K562 (cell line): ENCODE measurements around the gene CPNE6. TPM values are rescaled to one million over a fixed set of nuclear protein-coding genes. Genes with fewer than 3 reads are reported as not detected.

Experiments
- ATAC-seq: fragments of 200-7000 bp; cut with Tn5 transposase; 3 replicates; pipeline ENCODE4 v1.9.1; 2020; ENCODE audit warnings: moderate library complexity
- BruUV-seq: library from RNA; stranded (reverse); fragments of 400-500 nt; replicated peaks from 2 replicates; lab custom pipeline; 2021; lab: Mats Ljungman, UMichigan
- CTCF ChIA-PET: fragments of 300-600 bp; formaldehyde crosslinking; extraction: SDS; loops from one replicate; lab custom pipeline; 2021; ENCODE audit warnings: low intra/inter-chr PET ratio; lab: Yijun Ruan, JAX
- POLR2A ChIA-PET: fragments of 300-600, 350-650 bp; sonication (Branson Sonifier 250); formaldehyde crosslinking; extraction: SDS; loops from one replicate; lab custom pipeline; 2021; ENCODE audit warnings: antibody characterized with exemption, inconsistent platforms; lab: Yijun Ruan, JAX
- DNase-seq, 4 experiments: peaks; one replicate each; pipeline versions ENCODE4 v3.0.0 to v3.0.0-alpha.2; 2011 to 2018; ENCODE audit warnings: low spot score in 3 of 4, mixed read lengths in 3 of 4; ENCODE audit errors: extremely low read depth in 1 of 4
- FAIRE-seq: peaks from 2 replicates; lab custom pipeline; 2011; peaks lifted over from hg19 to GRCh38; lab: Jason Lieb, UNC
- H2AFZ ChIP-seq: 2 replicates; pipeline ENCODE4 v1.6.0; 2011; ENCODE audit warnings: low read depth, low read length, control low read depth, inconsistent platforms
- H3K27ac ChIP-seq: fragments of 200-600 bp; 3 replicates; pipeline ENCODE4 v1.8.0; 2011; ENCODE audit warnings: low read depth, mild to moderate bottlenecking, control low read depth, inconsistent platforms, low read length, moderate library complexity, mixed read lengths; ENCODE audit errors: extremely low read depth
- H3K27me3 ChIP-seq, 2 experiments: fragments of 300-600 bp in 1 of 2; 2 replicates in 1 of 2; 3 replicates in 1 of 2; pipeline versions ENCODE4 v1.6.0 to v1.8.0; 2011; ENCODE audit warnings: inconsistent platforms in 2 of 2, low read length in 2 of 2, mild to moderate bottlenecking in 1 of 2, mixed read lengths in 1 of 2, moderate library complexity in 1 of 2; ENCODE audit not compliant: control insufficient read depth in 2 of 2, insufficient read depth in 2 of 2
- H3K36me3 ChIP-seq: fragments of 300-600 bp; 3 replicates; pipeline ENCODE4 v1.8.0; 2011; ENCODE audit warnings: mild to moderate bottlenecking, low read length, inconsistent platforms; ENCODE audit not compliant: control insufficient read depth, insufficient read depth
- H3K4me1 ChIP-seq, 2 experiments: fragments of 200-600 bp in 1 of 2; replicated peaks in 1 of 2; 2 replicates in 1 of 2; 3 replicates in 1 of 2; pipeline versions ENCODE4 v1.5.1 to v1.8.0; 2011; ENCODE audit warnings: inconsistent platforms in 2 of 2, low read length in 2 of 2, mild to moderate bottlenecking in 1 of 2, mixed read lengths in 1 of 2, moderate library complexity in 1 of 2; ENCODE audit not compliant: control insufficient read depth in 2 of 2, insufficient read depth in 2 of 2
- H3K4me2 ChIP-seq: 2 replicates; pipeline ENCODE4 v1.6.1; 2011; ENCODE audit warnings: low read length, control low read depth, inconsistent platforms, mixed read lengths; ENCODE audit not compliant: insufficient read depth
- H3K4me3 ChIP-seq: fragments of 200-600 bp; sonication (generic), shearing (Covaris generic); 2 replicates; pipeline ENCODE4 v1.5.1; 2016; ENCODE audit warnings: control low read depth, inconsistent platforms
- H3K79me2 ChIP-seq: fragments of 200-600 bp; 3 replicates; pipeline ENCODE4 v1.8.0; 2011; ENCODE audit warnings: low read length, inconsistent platforms; ENCODE audit not compliant: control insufficient read depth, insufficient read depth
- H3K9ac ChIP-seq, 2 experiments: 2 replicates each; pipeline versions ENCODE4 v1.6.0 to v1.6.1; 2011; ENCODE audit warnings: low read depth in 2 of 2, low read length in 2 of 2, control low read depth in 1 of 2, inconsistent platforms in 1 of 2, mild to moderate bottlenecking in 1 of 2, mixed read lengths in 1 of 2; ENCODE audit not compliant: insufficient read depth in 1 of 2
- H3K9me1 ChIP-seq: one replicate; pipeline ENCODE4 v1.6.0; 2011; ENCODE audit warnings: inconsistent platforms, mild to moderate bottlenecking, low read length, moderate library complexity; ENCODE audit not compliant: control insufficient read depth, insufficient read depth
- H3K9me3 ChIP-seq: replicated peaks from 2 replicates; pipeline ENCODE4 v1.5.1; 2011; ENCODE audit warnings: low read depth, low read length, inconsistent platforms; ENCODE audit not compliant: control insufficient read depth, insufficient read depth
- H4K20me1 ChIP-seq: replicated peaks from 2 replicates; pipeline ENCODE4 v1.6.1; 2011; ENCODE audit warnings: low read length, inconsistent platforms, mixed read lengths; ENCODE audit not compliant: control insufficient read depth, insufficient read depth
- ASH1L ChIP-seq: fragments of 450-650 bp; IDR thresholded peaks from 2 replicates; pipeline ENCODE4 v1.6.1; 2018; ENCODE audit warnings: borderline replicate concordance, mild to moderate bottlenecking, low read depth; ENCODE audit not compliant: partially characterized antibody
- CEBPG ChIP-seq, 3 experiments: fragments of 200-800 bp in 1 of 3; sonication (Bioruptor generic) in 1 of 3; sonication (generic) in 1 of 3; formaldehyde crosslinking in 1 of 3; IDR thresholded peaks in 2 of 3; conservative IDR thresholded peaks in 1 of 3; 2 replicates each; pipeline versions ENCODE4 v1.6.1 to v1.8.0; 2016 to 2022; ENCODE audit warnings: missing compliant biosample characterization in 2 of 3, missing genetic modification characterization in 2 of 3, mild to moderate bottlenecking in 1 of 3, missing genetic modification reagents in 1 of 3
- CXXC5 ChIP-seq: fragments of 250-450 bp; sonication (Bioruptor Pico); IDR thresholded peaks from 2 replicates; pipeline ENCODE4 v1.8.0; 2022; ENCODE audit warnings: inconsistent platforms, mild to moderate bottlenecking, moderate library complexity
- E4F1 ChIP-seq: fragments of 250-450 bp; sonication (Bioruptor Pico); IDR thresholded peaks from 2 replicates; pipeline ENCODE4 v1.5.0; 2021; ENCODE audit warnings: mild to moderate bottlenecking, borderline replicate concordance
- ETV1 ChIP-seq: fragments of 450-650 bp; conservative IDR thresholded peaks from 2 replicates; pipeline ENCODE4 v1.6.1; 2016; ENCODE audit warnings: missing genetic modification characterization, control low read depth, low read depth, missing compliant biosample characterization
- GTF2B ChIP-seq: IDR thresholded peaks from 2 replicates; pipeline ENCODE4 v1.6.1; 2011; ENCODE audit not compliant: insufficient read length; ENCODE audit errors: extremely low read depth
- HLTF ChIP-seq: fragments of 450-650 bp; IDR thresholded peaks from 2 replicates; pipeline ENCODE4 v1.6.1; 2016
- HOMEZ ChIP-seq: fragments of 250-450 bp; sonication (Bioruptor Pico); IDR thresholded peaks from 2 replicates; pipeline ENCODE4 v1.4.0; 2020; ENCODE audit warnings: mild to moderate bottlenecking, moderate library complexity
- ILF3 ChIP-seq: fragments of 450-650 bp; IDR thresholded peaks from 2 replicates; pipeline ENCODE4 v1.6.1; 2018; ENCODE audit warnings: antibody characterized with exemption, mild to moderate bottlenecking, moderate library complexity, borderline replicate concordance
- PRDM10 ChIP-seq: fragments of 450-650 bp; IDR thresholded peaks from 2 replicates; pipeline ENCODE4 v1.6.1; 2018; ENCODE audit not compliant: partially characterized antibody
- ZNF766 ChIP-seq: fragments of 200-800 bp; sonication (Bioruptor generic); conservative IDR thresholded peaks from 2 replicates; pipeline ENCODE4 v1.6.1; 2016; ENCODE audit warnings: missing genetic modification characterization, missing compliant biosample characterization
- WGBS: fragments of 100-300 bp; shearing (Covaris generic); methylation state at CpG from one replicate; pipeline ENCODE4 v1.1.6; 2016; ENCODE audit warnings: low coverage, mixed read lengths; ENCODE audit not compliant: insufficient coverage; ENCODE audit errors: missing lambda C conversion rate; 5-methylcytosine and 5-hydroxymethylcytosine counted together
- in situ Hi-C: fragments of 300-500 bp; cut with MboI; formaldehyde crosslinking; loops from 4 replicates; pipeline ENCODE4 v1.15.0; 2018; ENCODE audit warnings: inconsistent platforms, mixed read lengths
- intact Hi-C: fragments of 100-400 bp; cut with micrococcal nuclease; formaldehyde crosslinking; loops from 2 replicates; pipeline ENCODE4 v1.14.2; 2022
- polyA plus RNA-seq, 8 experiments: library from polyadenylated mRNA; depleted of rRNA in 4 of 8; stranded (reverse) in 5 of 8; unstranded in 3 of 8; fragments of >200 nt; fragmentation: Nextera tagmentation in 2 of 8; fragmentation: Illumina TruSeq in 1 of 8; extraction: Ambion mirVana in 2 of 8; extraction: Trizol in 1 of 8; gene quantifications; 2 replicates each; pipeline versions ENCODE4 v1.2.1 to v1.2.3, GENCODE V29; 2011 to 2014; ENCODE audit warnings: inconsistent platforms in 1 of 8, missing spikeins in 1 of 8
- total RNA-seq, 7 experiments: library from RNA; depleted of rRNA in 6 of 7; stranded (reverse); fragments of >200 nt in 6 of 7; fragmentation: Illumina TruSeq in 2 of 7; extraction: Trizol in 2 of 7; gene quantifications; 2 replicates each; pipeline versions ENCODE4 v1.2.1 to v1.2.3, GENCODE V29; 2011 to 2021; ENCODE audit warnings: low replicate concordance in 1 of 7

The CPNE6 gene
- total and polyA plus RNA-seq, 9 of the 15 experiments (the other 6 are each of a cell fraction or from before 2014, with no cell fraction given), result not detected

- POLR2A ChIA-PET, result interaction anchor here (1.0 to 1.1 kb wide), 2 partner anchors 10 to 14 kb away, joined by 3 to 4 read pairs; no protein-coding TSS in a partner anchor
- 24% methylated on average over 11 of the region's 11 CpGs for WGBS
- no peak for TF ChIP-seq PRDM10
- no peak for TF ChIP-seq ASH1L
- no peak for TF ChIP-seq GTF2B
- no peak for TF ChIP-seq HLTF
- TF ChIP-seq ETV1 (tag), result no peak
- no peak for TF ChIP-seq CEBPG (CRISPR knock-in tag; IDR thresholded peaks at IDR 0.05)
- TF ChIP-seq CEBPG (tag; conservative IDR thresholded peaks at IDR 0.05 in 1 of 2, IDR thresholded peaks at IDR 0.05 in 1 of 2), result no peak
- TF ChIP-seq ILF3, result no peak
- TF ChIP-seq ZNF766, result no peak
- TF ChIP-seq HOMEZ (CRISPR knock-in tag), result no peak
- no peak for TF ChIP-seq CXXC5
- TF ChIP-seq E4F1 (CRISPR knock-in tag), result no peak
Measured at GRCh38 chr14:24074625-24075484, 3.5 kb downstream of the CPNE6 start.

More at GRCh38 chr14:24074625-24075484, 3.5 kb downstream of the CPNE6 start:
- Histone ChIP-seq H3K4me2 (no peak overlapping the region), H3K27ac (no peak overlapping the region), H3K4me3 (no peak overlapping the region), H4K20me1 (no peaks in the 10 kb centered on the region), H3K36me3 (no peaks in the 10 kb centered on the region), H2AFZ (no peak overlapping the region), H3K79me2 (no peaks in the 10 kb centered on the region), H3K9me1 (no peaks in the 10 kb centered on the region), H3K27me3 (peaks cover 0 to 27% of the 10 kb centered on the region in 2 experiments; a peak in 2 of 5 replicates), H3K4me1 (peaks cover 0 to 12% of the 10 kb centered on the region in 2 experiments; a peak in 2 of 5 replicates), H3K9ac (no peak overlapping the region), H3K9me3 (no peaks in the 10 kb centered on the region)
- ATAC-seq, result no peak
- intact Hi-C loops (no loop called here), in situ Hi-C loops (no loop called here)
- no peak for FAIRE-seq
- DNase-seq, result no peak
- CTCF ChIA-PET, result no interaction called here
- no TSS peak for BruUV-seq
